CD14-positive monocyte (primary cell): Measurements from ENCODE around the gene NUP214. TPM values are rescaled to one million over a fixed set of nuclear protein-coding genes. Genes with fewer than 3 reads are reported as not detected.

Experiments
- DNase-seq, 3 donors: peaks; one replicate each; pipeline ENCODE4 v3.0.0-alpha.2; 2011 to 2022
- H2AFZ ChIP-seq: 2 replicates; pipeline ENCODE4 v1.6.0; 2012; ENCODE audit warnings: mild to moderate bottlenecking, low read depth, low read length, inconsistent platforms; ENCODE audit not compliant: insufficient read depth, poor library complexity, severe bottlenecking
- H3K27ac ChIP-seq, 2 donors: 1 replicate in 1 of 2; 2 replicates in 1 of 2; pipeline ENCODE4 v1.5.1; 2012 to 2013; ENCODE audit warnings: low read length in 2 of 2, control low read depth in 1 of 2, inconsistent platforms in 1 of 2, low read depth in 1 of 2, mild to moderate bottlenecking in 1 of 2
- H3K27me3 ChIP-seq, 2 donors: one replicate each; pipeline versions ENCODE4 v1.6.0 to v1.6.1; 2011 to 2013; ENCODE audit warnings: low read length in 2 of 2; ENCODE audit not compliant: control insufficient read depth in 2 of 2, insufficient read depth in 2 of 2
- H3K36me3 ChIP-seq, 2 donors: replicated peaks in 1 of 2; 1 replicate in 1 of 2; 2 replicates in 1 of 2; pipeline versions ENCODE4 v1.5.1 to v1.6.1; 2012 to 2013; ENCODE audit warnings: low read length in 2 of 2, control low read depth in 1 of 2, inconsistent platforms in 1 of 2, mild to moderate bottlenecking in 1 of 2; ENCODE audit not compliant: insufficient read depth in 2 of 2, control insufficient read depth in 1 of 2
- H3K4me1 ChIP-seq, 2 donors: 1 replicate in 1 of 2; 2 replicates in 1 of 2; pipeline versions ENCODE4 v1.5.1 to v1.6.1; 2012 to 2013; ENCODE audit warnings: low read length in 2 of 2, control low read depth in 1 of 2, inconsistent platforms in 1 of 2, mild to moderate bottlenecking in 1 of 2, moderate library complexity in 1 of 2; ENCODE audit not compliant: insufficient read depth in 2 of 2, control insufficient read depth in 1 of 2
- H3K4me2 ChIP-seq: replicated peaks from 2 replicates; pipeline ENCODE3; 2012; ENCODE audit warnings: low read length, moderate library complexity, mild to moderate bottlenecking; ENCODE audit not compliant: poor library complexity, severe bottlenecking; ENCODE audit errors: extremely low read depth
- H3K4me3 ChIP-seq, 3 experiments: fragments of 200-600 bp in 1 of 3; sonication (generic) in 1 of 3; replicated peaks in 1 of 3; 1 replicate in 2 of 3; 2 replicates in 1 of 3; pipeline ENCODE4 v1.5.1; 2011 to 2013; ENCODE audit warnings: low read length in 3 of 3, mild to moderate bottlenecking in 3 of 3, control low read depth in 2 of 3, low read depth in 2 of 3, inconsistent platforms in 1 of 3, moderate library complexity in 1 of 3
- H3K79me2 ChIP-seq: 2 replicates; pipeline ENCODE4 v1.6.0; 2012; ENCODE audit warnings: mild to moderate bottlenecking, control low read depth, inconsistent platforms, low read length, moderate library complexity; ENCODE audit not compliant: insufficient read depth
- H3K9ac ChIP-seq: 2 replicates; pipeline ENCODE4 v1.6.0; 2017; ENCODE audit warnings: low read length, mild to moderate bottlenecking; ENCODE audit not compliant: insufficient read depth, poor library complexity, severe bottlenecking
- H3K9me3 ChIP-seq, 2 donors: replicated peaks in 1 of 2; 1 replicate in 1 of 2; 2 replicates in 1 of 2; pipeline versions ENCODE4 v1.5.1 to v1.6.1; 2012 to 2013; ENCODE audit warnings: low read length in 2 of 2, control low read depth in 1 of 2; ENCODE audit not compliant: control insufficient read depth in 1 of 2, insufficient read depth in 1 of 2
- H4K20me1 ChIP-seq: 2 replicates; pipeline ENCODE4 v1.6.0; 2012; ENCODE audit warnings: mild to moderate bottlenecking, low read length, control low read depth, moderate library complexity; ENCODE audit not compliant: insufficient read depth
- H3K27ac Mint-ChIP-seq, 7 donors: one replicate each; pipeline ENCODE4 v1.8.0; 2020; ENCODE audit warnings: mild to moderate bottlenecking in 7 of 7, mixed read lengths in 7 of 7, moderate library complexity in 6 of 7, inconsistent platforms in 2 of 7
- H3K27me3 Mint-ChIP-seq, 3 donors: one replicate each; pipeline ENCODE4 v1.8.0; 2021 to 2022; ENCODE audit warnings: low read depth in 3 of 3, mild to moderate bottlenecking in 3 of 3, mixed read lengths in 3 of 3, moderate library complexity in 3 of 3, inconsistent platforms in 1 of 3
- H3K36me3 Mint-ChIP-seq, 2 donors: one replicate each; pipeline ENCODE4 v1.8.0; 2020; ENCODE audit warnings: mixed read lengths in 2 of 2, inconsistent platforms in 1 of 2, mild to moderate bottlenecking in 1 of 2
- H3K4me1 Mint-ChIP-seq: one replicate; pipeline ENCODE4 v1.8.0; 2020; ENCODE audit warnings: mild to moderate bottlenecking, mixed read lengths
- H3K4me3 Mint-ChIP-seq, 2 donors: one replicate each; pipeline ENCODE4 v1.8.0; 2020; ENCODE audit warnings: mild to moderate bottlenecking in 2 of 2, mixed read lengths in 2 of 2, moderate library complexity in 1 of 2
- H3K9me3 Mint-ChIP-seq, 7 donors: one replicate each; pipeline ENCODE4 v1.8.0; 2020 to 2022; ENCODE audit warnings: mixed read lengths in 7 of 7, mild to moderate bottlenecking in 6 of 7, moderate library complexity in 6 of 7, inconsistent platforms in 2 of 7
- WGBS: methylation state at CpG from one replicate; pipeline ENCODE4 v1.1.5; 2013; ENCODE audit warnings: missing lambda C conversion rate; ENCODE audit not compliant: insufficient coverage; 5-methylcytosine and 5-hydroxymethylcytosine counted together
- intact Hi-C, 2 donors: fragments of 100-400 bp; cut with micrococcal nuclease; formaldehyde crosslinking; loops; one replicate each; pipeline versions ENCODE4 v1.15.0 to v1.15.1; 2023
- polyA plus RNA-seq, 3 donors: library from polyadenylated mRNA; depleted of rRNA in 1 of 3; unstranded in 2 of 3; stranded (reverse) in 1 of 3; fragments of 300-500 nt in 2 of 3; fragments of >200 nt in 1 of 3; fragmentation: Illumina TruSeq in 2 of 3; gene quantifications; 1 replicate in 2 of 3; 2 replicates in 1 of 3; pipeline ENCODE4 v1.2.3, GENCODE V29; 2012 to 2021
- TF ChIP-seq, protein P1 (sequence below): fragments of 200-600 bp; IDR thresholded peaks from one replicate; pipeline ENCODE4 v1.8.0; 2022; ENCODE audit warnings: antibody characterized with exemption, mild to moderate bottlenecking

The NUP214 gene
- polyA plus RNA-seq, 3 donors: 94.9 to 329 (median 214) TPM

DNA sequence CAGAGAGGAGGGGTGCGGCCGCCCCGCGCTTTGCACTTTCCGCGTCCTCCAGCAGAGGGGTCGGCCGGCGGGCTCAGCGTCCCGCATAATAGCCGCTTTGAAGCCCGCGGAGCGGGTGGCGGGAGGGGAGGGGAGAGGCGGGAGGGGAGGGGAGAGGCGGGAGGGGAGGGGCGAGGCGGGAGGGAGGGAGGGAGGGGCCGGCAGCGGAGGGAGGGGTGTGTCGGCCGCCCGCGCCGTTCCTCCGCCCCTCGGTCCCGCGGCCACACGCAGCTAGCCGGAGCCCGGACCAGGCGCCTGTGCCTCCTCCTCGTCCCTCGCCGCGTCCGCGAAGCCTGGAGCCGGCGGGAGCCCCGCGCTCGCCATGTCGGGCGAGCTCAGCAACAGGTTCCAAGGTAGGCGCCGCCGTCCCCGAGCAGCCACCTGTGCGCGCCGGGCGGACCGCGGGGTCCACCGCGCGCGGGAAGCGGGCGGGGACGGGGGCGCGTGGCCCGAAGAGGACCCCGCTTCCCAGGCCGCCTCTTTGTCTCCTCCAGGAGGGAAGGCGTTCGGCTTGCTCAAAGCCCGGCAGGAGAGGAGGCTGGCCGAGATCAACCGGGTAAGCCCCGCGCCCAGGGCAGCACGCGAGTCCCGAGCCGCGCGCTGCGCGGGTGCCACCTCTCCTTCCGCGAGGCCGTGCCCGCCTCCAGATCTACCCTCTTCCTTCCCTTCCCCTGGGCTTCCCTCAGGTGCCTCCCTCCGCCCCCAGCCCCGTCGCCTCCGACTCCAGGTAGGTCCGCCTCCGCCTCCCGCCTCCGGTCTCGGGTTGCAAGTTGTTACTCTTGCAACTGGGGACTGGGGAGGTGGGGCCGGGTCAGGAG lies 28.9 kb upstream of the NUP214 start, which contains the start of gene AIF1L:
Gene AIF1L, plus strand, starts transcription at position 263 of the 857 bp plus-strand sequence. Its CDS starts 99 bp downstream, at position 362.
- TF ChIP-seq, protein P1, sequence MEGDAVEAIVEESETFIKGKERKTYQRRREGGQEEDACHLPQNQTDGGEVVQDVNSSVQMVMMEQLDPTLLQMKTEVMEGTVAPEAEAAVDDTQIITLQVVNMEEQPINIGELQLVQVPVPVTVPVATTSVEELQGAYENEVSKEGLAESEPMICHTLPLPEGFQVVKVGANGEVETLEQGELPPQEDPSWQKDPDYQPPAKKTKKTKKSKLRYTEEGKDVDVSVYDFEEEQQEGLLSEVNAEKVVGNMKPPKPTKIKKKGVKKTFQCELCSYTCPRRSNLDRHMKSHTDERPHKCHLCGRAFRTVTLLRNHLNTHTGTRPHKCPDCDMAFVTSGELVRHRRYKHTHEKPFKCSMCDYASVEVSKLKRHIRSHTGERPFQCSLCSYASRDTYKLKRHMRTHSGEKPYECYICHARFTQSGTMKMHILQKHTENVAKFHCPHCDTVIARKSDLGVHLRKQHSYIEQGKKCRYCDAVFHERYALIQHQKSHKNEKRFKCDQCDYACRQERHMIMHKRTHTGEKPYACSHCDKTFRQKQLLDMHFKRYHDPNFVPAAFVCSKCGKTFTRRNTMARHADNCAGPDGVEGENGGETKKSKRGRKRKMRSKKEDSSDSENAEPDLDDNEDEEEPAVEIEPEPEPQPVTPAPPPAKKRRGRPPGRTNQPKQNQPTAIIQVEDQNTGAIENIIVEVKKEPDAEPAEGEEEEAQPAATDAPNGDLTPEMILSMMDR: no peak
- H2AFZ ChIP-seq: peak within 1 kb of the TSS; percentile 50
- Mint-ChIP-seq H3K4me1 (peaks cover 8% of the 10 kb centered on the region), H3K27me3 (peaks cover 34 to 44% (median 41%) of the 10 kb centered on the region in 3 donors), H3K36me3 (peaks cover 0 to 4% of the 10 kb centered on the region in 2 donors), H3K27ac (no peak within 1 kb of the TSS), H3K4me3 (peak within 1 kb of the TSS in 1 of 2 donors; percentile 83), H3K9me3 (peaks cover 0 to 7% (median 0%) of the 10 kb centered on the region in 7 donors)
- WGBS: under 1% methylated on average over 74 of the region's 99 CpGs
- peaks cover 0 to 5% of the 10 kb centered on the region in 2 donors for H3K9me3 ChIP-seq
- intact Hi-C loops: no loop called here
- H3K4me2 ChIP-seq: peak within 1 kb of the TSS; percentile 56
- no peaks in the 10 kb centered on the region for H3K36me3 ChIP-seq
- peak within 1 kb of the TSS in 1 of 3 experiments; percentile 56 for H3K4me3 ChIP-seq
- H4K20me1 ChIP-seq: no peaks in the 10 kb centered on the region
- no peaks in the 10 kb centered on the region for H3K79me2 ChIP-seq
- H3K27me3 ChIP-seq: peaks cover 10 to 37% of the 10 kb centered on the region in 2 donors
- DNase-seq: no peak
- H3K9ac ChIP-seq: no peak within 1 kb of the TSS
- H3K4me1 ChIP-seq: peaks cover 4 to 6% of the 10 kb centered on the region in 2 donors
- H3K27ac ChIP-seq: no peak within 1 kb of the TSS

DNA sequence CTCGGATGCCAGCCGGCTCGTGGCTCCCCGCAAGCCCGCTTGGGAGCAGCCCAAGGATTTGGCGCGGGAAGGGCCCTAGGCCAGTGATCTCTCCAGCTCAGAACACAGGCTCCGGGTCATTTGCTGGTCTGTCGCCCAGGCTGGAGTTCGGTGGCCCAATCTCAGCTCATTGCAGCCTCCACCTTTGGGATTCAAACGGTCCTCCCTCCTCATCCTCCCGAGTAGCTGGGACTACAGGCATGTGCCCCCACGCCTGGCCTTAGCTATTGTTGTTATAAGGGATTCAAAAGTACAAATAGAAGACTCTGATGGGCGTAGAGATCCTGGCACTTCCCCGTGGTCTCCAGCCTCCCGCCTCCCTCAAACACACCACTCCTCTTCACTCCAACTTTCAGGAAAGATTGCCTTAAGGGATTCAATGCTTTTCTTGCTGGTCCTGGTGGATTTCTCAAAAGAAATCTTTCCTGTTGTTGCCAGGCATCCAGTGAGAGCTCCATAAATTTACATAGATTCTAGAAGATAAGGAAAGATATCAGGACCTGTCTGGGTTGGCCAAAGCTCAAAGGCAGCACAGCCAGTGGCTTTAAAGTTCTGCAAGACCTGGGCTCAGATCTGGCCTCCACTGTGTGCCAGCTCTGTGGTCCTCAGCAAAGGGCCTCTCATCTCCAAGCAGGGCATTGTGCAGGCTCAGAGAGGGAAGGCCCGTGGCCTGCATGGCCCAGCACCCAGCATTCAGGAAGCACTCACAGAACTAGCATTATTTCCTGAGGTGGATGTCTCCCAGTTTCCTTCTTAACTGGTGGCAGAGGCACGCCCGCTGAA lies 28.0 kb upstream of the NUP214 start:
- Mint-ChIP-seq H3K4me1 (peaks cover 8% of the 10 kb centered on the region), H3K27ac (no peak overlapping the region), H3K27me3 (peaks cover 34 to 44% (median 41%) of the 10 kb centered on the region in 3 donors), H3K4me3 (peak overlapping the region in 1 of 2 donors; percentile 83), H3K36me3 (peaks cover 0 to 4% of the 10 kb centered on the region in 2 donors), H3K9me3 (peaks cover 0 to 7% (median 0%) of the 10 kb centered on the region in 7 donors)
- intact Hi-C loops: no loop called here
- TF ChIP-seq, protein P1: no peak
- DNase-seq: no peak
- Histone ChIP-seq H3K36me3 (no peaks in the 10 kb centered on the region), H3K4me1 (peaks cover 4 to 6% of the 10 kb centered on the region in 2 donors), H3K79me2 (no peaks in the 10 kb centered on the region), H3K4me3 (no peak overlapping the region), H3K27ac (no peak overlapping the region), H4K20me1 (no peaks in the 10 kb centered on the region), H2AFZ (peak overlapping the region; percentile 50), H3K27me3 (peaks cover 10 to 37% of the 10 kb centered on the region in 2 donors), H3K9me3 (peaks cover 0 to 5% of the 10 kb centered on the region in 2 donors), H3K4me2 (peak overlapping the region; percentile 56), H3K9ac (no peak overlapping the region)
- WGBS: 34% methylated on average over 10 of the region's 19 CpGs
